Stimulated activated CD4-positive, alpha-beta T cell treated with anti-CD3 and anti-CD28 coated beads, Interleukin-1b, Interleukin-23, amount 100 ng/mL, for 1 hour (primary cell): ENCODE results near the gene PPT2.
"Not testable (repeated sequence)": the region's sequence is repeated elsewhere in the genome, so short reads cannot be mapped to it uniquely, and the experiment has no call there.

Source experiments
- DNase-seq, 2 donors: peaks; one replicate each; pipeline ENCODE4 v3.0.0-alpha.2; 2020; ENCODE audit warnings: low read depth in 2 of 2

Gene PPT2

DNA sequence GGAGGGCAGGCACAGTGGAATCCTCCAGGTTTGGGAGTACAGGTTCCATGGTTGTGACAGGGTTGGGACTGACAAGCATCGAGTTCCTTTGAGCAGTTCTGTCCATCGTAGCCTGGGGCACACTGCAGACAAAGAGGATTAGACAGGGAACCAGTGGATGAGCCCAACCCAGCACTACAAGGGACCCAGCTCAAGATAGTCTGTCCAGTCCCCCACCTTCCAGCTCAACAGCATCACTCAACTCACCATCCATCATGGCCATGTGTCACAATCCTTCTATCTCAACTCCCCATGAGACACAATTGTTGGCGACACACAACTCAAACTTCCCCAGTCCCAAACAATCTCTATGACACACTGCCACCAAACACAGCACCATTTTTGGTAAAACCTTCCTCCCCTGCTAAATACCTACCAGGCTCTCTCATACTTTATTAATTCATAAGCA is 50.4 kb downstream of the PPT2 start:
- DNase-seq = no peak

DNA sequence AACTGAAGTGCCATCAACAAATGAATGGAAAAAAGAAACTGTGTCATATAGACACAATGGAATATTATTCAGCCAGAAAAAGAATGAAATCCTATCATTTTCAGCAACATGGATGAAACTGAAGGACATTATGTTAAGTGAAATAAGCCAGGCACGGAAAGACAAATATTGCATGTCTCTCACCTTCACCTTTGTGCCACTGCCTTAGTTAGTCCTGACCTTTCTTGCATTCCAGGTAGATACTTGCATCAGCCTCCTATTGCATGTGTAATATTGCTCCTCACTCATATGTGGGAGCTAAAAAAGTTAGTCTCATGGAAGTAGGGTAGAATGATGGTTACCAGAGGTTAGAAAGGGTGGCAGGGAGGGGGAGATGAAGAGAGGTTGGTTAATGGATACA is 55.1 kb downstream of the PPT2 start:
- DNase-seq = no peak

DNA sequence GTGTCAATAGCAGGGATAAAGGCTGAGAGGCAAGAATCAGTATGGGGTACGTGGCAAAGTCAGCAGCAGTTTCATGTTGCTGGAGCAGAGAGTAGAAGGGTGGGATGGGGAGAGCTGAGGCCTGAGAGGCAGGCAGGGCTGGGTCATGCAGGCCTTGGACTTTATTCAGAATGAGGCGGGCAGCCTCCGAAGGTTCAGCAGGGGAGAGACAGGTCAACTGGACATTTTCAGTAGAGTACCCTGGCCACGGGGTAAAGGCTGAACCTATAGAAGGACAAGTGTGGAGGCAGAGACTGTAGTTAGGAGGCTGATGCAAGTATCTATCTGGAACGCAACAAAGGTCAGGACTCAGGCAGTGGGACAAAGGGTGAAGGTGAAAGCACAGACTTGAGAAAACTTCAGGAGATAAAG is 56.3 kb downstream of the PPT2 start:
- no peak for DNase-seq

DNA sequence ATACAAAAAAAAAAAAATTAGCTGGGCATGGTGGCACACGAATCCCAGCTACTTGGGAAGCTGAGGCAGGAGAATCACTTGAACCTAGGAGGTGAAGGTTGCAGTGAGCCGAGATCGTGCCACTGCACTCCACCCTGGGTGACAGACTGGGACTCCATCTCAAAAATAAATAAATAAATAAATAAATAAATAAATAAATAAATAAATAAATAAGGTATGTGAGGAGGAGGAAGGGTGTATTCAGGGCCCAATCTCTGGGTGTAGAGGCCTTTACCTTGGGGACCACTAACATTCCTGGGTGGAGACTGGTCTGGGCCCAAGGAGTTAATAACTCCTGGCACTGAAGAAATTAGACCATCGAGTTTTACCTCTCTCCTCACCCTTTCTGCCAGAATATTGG is 57.5 kb downstream of the PPT2 start:
- not testable (repeated sequence) for DNase-seq

DNA sequence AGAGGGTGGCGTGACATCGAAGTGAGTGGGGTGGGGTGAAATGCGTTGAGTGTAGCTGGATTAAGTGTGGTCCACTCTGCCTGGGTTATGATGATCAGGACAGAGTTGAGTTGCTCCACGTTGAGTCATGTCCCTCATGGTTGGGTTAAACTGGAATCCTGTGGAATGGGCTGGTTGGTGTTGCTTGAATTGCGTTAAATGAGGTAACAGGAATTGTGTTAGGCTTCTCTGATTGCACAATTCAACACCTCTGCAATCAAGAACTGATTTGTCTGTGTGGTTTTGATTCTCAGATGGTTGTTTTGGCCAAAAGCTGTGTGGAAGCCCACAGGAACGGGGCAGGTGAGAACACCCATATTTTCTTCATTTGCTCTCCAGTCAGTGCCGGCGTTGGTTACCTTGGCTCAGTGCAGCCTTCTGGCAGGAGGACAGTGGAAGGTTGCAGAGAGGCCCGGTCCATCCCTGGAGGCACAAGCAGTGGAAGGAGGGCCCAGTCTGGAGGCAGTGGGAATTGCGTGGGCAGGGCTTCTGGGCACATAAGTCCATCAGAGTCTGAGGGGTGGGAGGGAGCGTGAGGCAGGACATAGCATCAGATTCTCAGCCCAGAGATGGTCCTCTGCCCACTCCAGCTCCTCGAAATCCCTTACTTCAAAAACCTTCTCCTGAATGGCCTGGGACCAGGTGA is 58.3 kb downstream of the PPT2 start:
- DNase-seq = no peak
